Progenitor cell of endocrine pancreas (in vitro differentiated cells): ENCODE measurements around the gene UBL4A. TPM values are rescaled to one million over a fixed set of nuclear protein-coding genes. Genes with fewer than 3 reads are reported as not detected.

ENCODE experiments used
- DNase-seq: peaks from one replicate; pipeline ENCODE4 v3.0.0; 2021; ENCODE audit warnings: low spot score; ENCODE audit not compliant: unreplicated experiment
- H3K27ac Mint-ChIP-seq: 2 replicates; pipeline ENCODE4 v1.8.0; 2021; ENCODE audit warnings: mild to moderate bottlenecking, moderate library complexity, mixed read lengths
- H3K27me3 Mint-ChIP-seq: 2 replicates; pipeline ENCODE4 v1.8.0; 2021; ENCODE audit warnings: mixed read lengths
- H3K36me3 Mint-ChIP-seq: 2 replicates; pipeline ENCODE4 v1.8.0; 2022; ENCODE audit warnings: mixed read lengths; ENCODE audit not compliant: insufficient read depth
- H3K4me1 Mint-ChIP-seq: 2 replicates; pipeline ENCODE4 v1.8.0; 2021; ENCODE audit warnings: low read depth, mixed read lengths
- H3K4me3 Mint-ChIP-seq: 2 replicates; pipeline ENCODE4 v1.8.0; 2021; ENCODE audit warnings: low read depth, mild to moderate bottlenecking, moderate library complexity, mixed read lengths
- H3K9me3 Mint-ChIP-seq: 2 replicates; pipeline ENCODE4 v1.8.0; 2021; ENCODE audit warnings: low read depth, mixed read lengths
- total RNA-seq: library from RNA; stranded (reverse); gene quantifications from 2 replicates; pipeline ENCODE4 v1.2.1, GENCODE V29; 2021
- TF ChIP-seq, protein P1 (sequence below): fragments of 200-600 bp; sonication (generic); IDR thresholded peaks from one replicate; pipeline ENCODE4 v1.5.0; 2021; ENCODE audit warnings: antibody characterized with exemption, mild to moderate bottlenecking; ENCODE audit not compliant: unreplicated experiment

The UBL4A gene
- total RNA-seq, 1 donor from 2014 or later = 20.0 TPM

DNA sequence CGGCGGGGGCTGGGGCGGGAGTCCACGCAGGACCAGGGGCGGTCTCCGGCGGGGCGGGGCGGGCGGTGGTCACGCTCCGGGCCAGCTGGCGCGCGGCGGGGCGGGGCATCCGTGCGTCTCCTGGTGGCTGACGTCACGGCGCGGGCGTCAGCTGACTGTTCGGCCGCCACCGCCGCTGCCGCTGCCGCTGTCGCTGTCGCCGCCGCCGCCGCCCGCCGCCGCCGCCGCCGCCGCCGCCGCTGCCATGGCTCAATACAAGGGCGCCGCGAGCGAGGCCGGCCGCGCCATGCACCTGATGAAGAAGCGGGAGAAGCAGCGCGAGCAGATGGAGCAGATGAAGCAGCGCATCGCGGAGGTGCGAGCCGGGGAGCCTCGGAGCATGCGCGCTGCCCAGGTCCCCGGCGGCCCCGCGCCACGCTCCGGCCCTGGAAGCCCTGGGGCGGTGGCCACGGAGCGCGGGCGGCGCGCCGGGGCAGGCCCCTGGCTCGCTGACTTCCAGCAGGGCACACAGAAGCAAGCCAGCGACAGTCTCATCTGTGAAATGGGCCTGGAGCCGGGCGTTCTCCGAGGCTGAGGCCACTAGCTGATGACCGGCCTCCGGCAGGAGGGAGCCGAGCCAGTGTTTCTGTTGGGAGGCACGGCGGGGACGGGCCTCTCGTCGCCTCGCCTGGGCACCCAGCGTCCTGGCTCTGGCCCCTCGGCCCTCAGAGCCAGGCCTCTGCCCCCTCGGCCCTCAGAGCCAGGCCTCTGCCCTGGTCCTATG, 42.2 kb downstream of the UBL4A start, which contains the start of gene FAM50A:
FAM50A (plus strand) TSS at position 150 of the 763 bp plus-strand sequence; CDS start at position 245, 95 bp downstream.
- peak within 1 kb of the TSS; percentile 72 for H3K4me3 Mint-ChIP-seq
- TF ChIP-seq, protein P1, sequence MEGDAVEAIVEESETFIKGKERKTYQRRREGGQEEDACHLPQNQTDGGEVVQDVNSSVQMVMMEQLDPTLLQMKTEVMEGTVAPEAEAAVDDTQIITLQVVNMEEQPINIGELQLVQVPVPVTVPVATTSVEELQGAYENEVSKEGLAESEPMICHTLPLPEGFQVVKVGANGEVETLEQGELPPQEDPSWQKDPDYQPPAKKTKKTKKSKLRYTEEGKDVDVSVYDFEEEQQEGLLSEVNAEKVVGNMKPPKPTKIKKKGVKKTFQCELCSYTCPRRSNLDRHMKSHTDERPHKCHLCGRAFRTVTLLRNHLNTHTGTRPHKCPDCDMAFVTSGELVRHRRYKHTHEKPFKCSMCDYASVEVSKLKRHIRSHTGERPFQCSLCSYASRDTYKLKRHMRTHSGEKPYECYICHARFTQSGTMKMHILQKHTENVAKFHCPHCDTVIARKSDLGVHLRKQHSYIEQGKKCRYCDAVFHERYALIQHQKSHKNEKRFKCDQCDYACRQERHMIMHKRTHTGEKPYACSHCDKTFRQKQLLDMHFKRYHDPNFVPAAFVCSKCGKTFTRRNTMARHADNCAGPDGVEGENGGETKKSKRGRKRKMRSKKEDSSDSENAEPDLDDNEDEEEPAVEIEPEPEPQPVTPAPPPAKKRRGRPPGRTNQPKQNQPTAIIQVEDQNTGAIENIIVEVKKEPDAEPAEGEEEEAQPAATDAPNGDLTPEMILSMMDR = no peak
- H3K27me3 Mint-ChIP-seq = no peaks in the 10 kb centered on the region
- DNase-seq = peak; percentile 50
- H3K4me1 Mint-ChIP-seq = no peaks in the 10 kb centered on the region
- H3K36me3 Mint-ChIP-seq = peaks cover 9% of the 10 kb centered on the region
- peaks cover 4% of the 10 kb centered on the region for H3K9me3 Mint-ChIP-seq
- H3K27ac Mint-ChIP-seq = peak within 1 kb of the TSS; percentile 82

DNA sequence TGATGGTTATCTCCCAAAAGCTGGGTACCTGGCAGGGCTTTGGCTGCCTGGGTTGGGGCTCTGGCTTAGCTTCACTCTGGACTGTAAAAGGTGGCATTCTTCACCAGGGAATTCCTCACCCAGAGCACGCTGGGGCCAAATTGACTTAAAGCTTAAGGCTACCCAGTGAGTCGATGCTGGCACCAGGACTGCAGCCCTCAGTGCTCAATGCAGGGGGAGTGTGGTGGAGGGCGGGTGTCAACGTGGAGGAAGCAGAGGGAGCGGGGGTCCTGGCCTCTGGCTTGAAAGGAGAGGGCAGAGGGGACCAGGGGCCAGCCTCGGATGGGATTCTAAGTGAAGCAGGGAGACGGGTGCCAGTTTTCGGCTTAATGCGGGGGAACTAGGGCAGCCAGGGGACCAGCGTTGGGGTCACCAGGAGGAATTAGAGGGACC, 42.9 kb downstream of the UBL4A start:
- H3K36me3 Mint-ChIP-seq = peaks cover 8% of the 10 kb centered on the region
- TF ChIP-seq, protein P1 = no peak
- H3K27ac Mint-ChIP-seq = peak overlapping the region; percentile 82
- H3K4me1 Mint-ChIP-seq = no peaks in the 10 kb centered on the region
- no peaks in the 10 kb centered on the region for H3K27me3 Mint-ChIP-seq
- H3K9me3 Mint-ChIP-seq = peaks cover 4% of the 10 kb centered on the region
- peak overlapping the region; percentile 72 for H3K4me3 Mint-ChIP-seq
- no peak for DNase-seq

DNA sequence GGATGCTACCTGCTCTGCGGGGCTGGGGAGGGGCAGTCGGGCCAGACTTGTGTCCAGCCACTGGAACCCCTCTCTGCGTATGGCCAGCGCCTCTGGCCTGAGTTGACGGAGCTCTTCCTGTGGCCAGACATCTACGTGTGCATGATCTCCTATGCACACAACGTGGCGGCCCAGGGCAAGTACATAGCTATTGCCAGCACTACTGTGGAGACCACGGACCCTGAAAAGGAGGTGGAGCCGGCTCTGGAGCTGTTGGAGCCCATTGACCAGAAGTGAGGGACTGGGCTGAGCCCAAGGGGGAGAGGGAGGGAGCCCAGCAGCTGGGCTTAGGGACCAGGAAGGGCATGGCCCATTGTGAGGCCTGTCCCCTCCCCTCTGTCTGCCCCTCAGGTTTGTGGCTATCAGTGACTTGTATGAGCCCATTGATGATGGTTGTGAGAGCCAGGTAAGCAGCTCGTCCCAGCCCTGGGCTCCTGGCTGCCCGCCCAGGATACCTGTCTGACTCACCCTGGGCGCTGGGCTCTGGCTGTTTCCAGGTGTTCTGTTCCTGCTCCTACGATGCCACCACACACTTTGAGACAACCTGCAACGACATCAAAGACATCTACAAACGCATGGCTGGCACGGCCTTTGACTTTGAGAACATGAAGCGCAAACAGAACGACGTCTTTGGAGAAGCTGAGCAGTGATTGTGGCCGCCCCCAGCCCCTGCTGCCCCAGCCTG, 44.3 kb downstream of the UBL4A start:
- H3K36me3 Mint-ChIP-seq = peaks cover 7% of the 10 kb centered on the region
- H3K9me3 Mint-ChIP-seq = peaks cover 3% of the 10 kb centered on the region
- H3K27me3 Mint-ChIP-seq = no peaks in the 10 kb centered on the region
- no peak overlapping the region for H3K27ac Mint-ChIP-seq
- no peak for DNase-seq
- H3K4me3 Mint-ChIP-seq = no peak overlapping the region
- peaks cover 4% of the 10 kb centered on the region for H3K4me1 Mint-ChIP-seq
- TF ChIP-seq, protein P1 = no peak

DNA sequence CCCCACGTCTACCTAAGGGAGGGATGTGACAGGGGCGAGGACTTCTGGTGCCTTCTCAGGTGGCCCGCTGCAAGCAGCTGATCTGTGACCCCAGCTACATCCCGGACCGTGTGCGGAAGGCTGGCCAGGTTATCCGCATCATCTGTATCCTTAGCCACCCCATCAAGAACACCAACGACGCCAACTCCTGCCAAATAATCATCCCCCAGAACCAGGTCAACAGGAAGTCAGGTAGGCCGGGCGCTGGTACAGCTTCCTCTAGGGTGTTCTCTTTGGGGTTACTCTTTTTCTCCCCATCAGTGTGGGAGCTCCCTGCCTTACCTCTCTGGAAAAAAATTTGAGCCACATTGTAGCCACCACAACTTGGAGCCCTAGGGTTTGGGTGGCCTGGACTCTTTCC, 44.9 kb downstream of the UBL4A start:
- Mint-ChIP-seq H3K36me3 (peaks cover 5% of the 10 kb centered on the region), H3K27ac (no peak overlapping the region), H3K27me3 (no peaks in the 10 kb centered on the region), H3K4me1 (peaks cover 4% of the 10 kb centered on the region), H3K4me3 (no peak overlapping the region), H3K9me3 (no peaks in the 10 kb centered on the region)
- no peak for DNase-seq
- TF ChIP-seq, protein P1 = no peak

DNA sequence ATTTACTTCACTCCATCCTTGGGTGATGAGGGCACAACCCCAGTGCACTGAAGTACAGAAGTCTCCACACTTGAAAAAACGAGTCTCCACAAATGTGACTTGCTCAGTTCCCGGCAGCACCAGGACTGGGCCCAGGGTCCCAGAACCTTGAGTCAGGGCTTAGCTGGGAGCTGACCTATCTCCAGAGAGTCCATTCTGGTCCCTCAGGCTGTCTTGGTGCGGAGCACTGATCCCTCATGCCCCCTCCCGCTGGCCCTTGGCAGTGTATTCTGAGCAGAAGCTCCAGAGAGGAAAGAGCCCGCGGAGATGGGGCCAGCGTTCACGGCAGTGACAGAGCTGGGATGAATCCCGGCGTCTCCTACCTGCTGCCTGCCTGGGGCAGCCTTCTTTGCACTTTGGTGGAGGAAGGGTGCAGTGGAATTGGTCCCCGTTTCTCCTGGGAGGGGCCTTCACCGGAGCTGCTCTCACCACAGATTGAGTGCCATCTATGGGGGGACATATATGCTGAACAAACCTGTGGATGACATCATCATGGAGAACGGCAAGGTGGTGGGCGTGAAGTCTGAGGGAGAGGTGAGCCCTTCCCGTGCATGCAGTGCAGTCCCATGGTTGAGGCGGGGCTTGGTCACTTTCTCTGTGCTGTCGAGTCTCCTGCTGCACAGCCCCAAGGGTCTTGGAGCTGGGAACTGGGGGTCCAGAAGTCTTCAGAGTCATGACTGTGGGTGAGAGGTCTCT, 45.6 kb downstream of the UBL4A start:
- DNase-seq = no peak
- peaks cover 4% of the 10 kb centered on the region for H3K4me1 Mint-ChIP-seq
- H3K36me3 Mint-ChIP-seq = peaks cover 3% of the 10 kb centered on the region
- H3K27ac Mint-ChIP-seq = no peak overlapping the region
- no peaks in the 10 kb centered on the region for H3K9me3 Mint-ChIP-seq
- no peak overlapping the region for H3K4me3 Mint-ChIP-seq
- TF ChIP-seq, protein P1 = no peak
- no peaks in the 10 kb centered on the region for H3K27me3 Mint-ChIP-seq
